ENCODE results near the gene AKAP13.
"Not testable (repeated sequence)": the region's sequence is repeated elsewhere in the genome, so short reads cannot be mapped to it uniquely, and the experiment has no call there.

DNA sequence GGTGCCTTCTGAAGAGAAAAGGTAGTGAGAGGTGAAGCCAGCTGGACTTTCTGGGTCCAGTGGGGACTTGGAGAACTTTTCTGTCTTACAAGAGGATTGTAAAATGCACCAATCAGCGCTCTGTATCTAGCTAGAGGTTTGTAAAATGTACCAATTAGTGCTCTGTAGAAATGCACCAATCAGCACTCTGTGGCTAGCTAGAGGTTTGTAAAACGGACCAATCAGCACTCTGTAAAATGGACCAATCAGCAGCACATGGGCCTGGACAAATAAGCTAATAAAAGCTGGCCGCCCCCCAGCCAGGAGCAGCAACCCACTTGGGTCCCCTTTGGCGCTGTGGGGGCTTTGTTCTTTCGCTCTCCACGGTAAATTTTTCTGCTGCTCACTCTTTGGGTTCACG lies 416.0 kb downstream of the AKAP13 start:
- TF ChIP-seq, protein P1, sequence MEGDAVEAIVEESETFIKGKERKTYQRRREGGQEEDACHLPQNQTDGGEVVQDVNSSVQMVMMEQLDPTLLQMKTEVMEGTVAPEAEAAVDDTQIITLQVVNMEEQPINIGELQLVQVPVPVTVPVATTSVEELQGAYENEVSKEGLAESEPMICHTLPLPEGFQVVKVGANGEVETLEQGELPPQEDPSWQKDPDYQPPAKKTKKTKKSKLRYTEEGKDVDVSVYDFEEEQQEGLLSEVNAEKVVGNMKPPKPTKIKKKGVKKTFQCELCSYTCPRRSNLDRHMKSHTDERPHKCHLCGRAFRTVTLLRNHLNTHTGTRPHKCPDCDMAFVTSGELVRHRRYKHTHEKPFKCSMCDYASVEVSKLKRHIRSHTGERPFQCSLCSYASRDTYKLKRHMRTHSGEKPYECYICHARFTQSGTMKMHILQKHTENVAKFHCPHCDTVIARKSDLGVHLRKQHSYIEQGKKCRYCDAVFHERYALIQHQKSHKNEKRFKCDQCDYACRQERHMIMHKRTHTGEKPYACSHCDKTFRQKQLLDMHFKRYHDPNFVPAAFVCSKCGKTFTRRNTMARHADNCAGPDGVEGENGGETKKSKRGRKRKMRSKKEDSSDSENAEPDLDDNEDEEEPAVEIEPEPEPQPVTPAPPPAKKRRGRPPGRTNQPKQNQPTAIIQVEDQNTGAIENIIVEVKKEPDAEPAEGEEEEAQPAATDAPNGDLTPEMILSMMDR (IDR thresholded peaks at IDR 0.05) = not testable (repeated sequence)
- not testable (repeated sequence) for TF ChIP-seq POLR2A (IDR thresholded peaks at IDR 0.05)

Data from uterus (tissue), 2 donors.